CD14-positive monocyte (primary cell): ENCODE data around the gene TMEM218. TPM values are rescaled to one million over a fixed set of nuclear protein-coding genes. Genes with fewer than 3 reads are reported as not detected.
A peak's percentile ranks its signal among the peaks of the same experiment; 100 is the strongest.

Experiments used
- DNase-seq, 3 donors: peaks; one replicate each; pipeline ENCODE4 v3.0.0-alpha.2; 2011 to 2022
- H2AFZ ChIP-seq: 2 replicates; pipeline ENCODE4 v1.6.0; 2012; ENCODE audit warnings: mild to moderate bottlenecking, low read depth, low read length, inconsistent platforms; ENCODE audit not compliant: insufficient read depth, poor library complexity, severe bottlenecking
- H3K27ac ChIP-seq, 2 donors: 1 replicate in 1 of 2; 2 replicates in 1 of 2; pipeline ENCODE4 v1.5.1; 2012 to 2013; ENCODE audit warnings: low read length in 2 of 2, control low read depth in 1 of 2, inconsistent platforms in 1 of 2, low read depth in 1 of 2, mild to moderate bottlenecking in 1 of 2
- H3K27me3 ChIP-seq, 2 donors: one replicate each; pipeline versions ENCODE4 v1.6.0 to v1.6.1; 2011 to 2013; ENCODE audit warnings: low read length in 2 of 2; ENCODE audit not compliant: control insufficient read depth in 2 of 2, insufficient read depth in 2 of 2
- H3K36me3 ChIP-seq, 2 donors: replicated peaks in 1 of 2; 1 replicate in 1 of 2; 2 replicates in 1 of 2; pipeline versions ENCODE4 v1.5.1 to v1.6.1; 2012 to 2013; ENCODE audit warnings: low read length in 2 of 2, control low read depth in 1 of 2, inconsistent platforms in 1 of 2, mild to moderate bottlenecking in 1 of 2; ENCODE audit not compliant: insufficient read depth in 2 of 2, control insufficient read depth in 1 of 2
- H3K4me1 ChIP-seq, 2 donors: 1 replicate in 1 of 2; 2 replicates in 1 of 2; pipeline versions ENCODE4 v1.5.1 to v1.6.1; 2012 to 2013; ENCODE audit warnings: low read length in 2 of 2, control low read depth in 1 of 2, inconsistent platforms in 1 of 2, mild to moderate bottlenecking in 1 of 2, moderate library complexity in 1 of 2; ENCODE audit not compliant: insufficient read depth in 2 of 2, control insufficient read depth in 1 of 2
- H3K4me2 ChIP-seq: replicated peaks from 2 replicates; pipeline ENCODE3; 2012; ENCODE audit warnings: low read length, moderate library complexity, mild to moderate bottlenecking; ENCODE audit not compliant: poor library complexity, severe bottlenecking; ENCODE audit errors: extremely low read depth
- H3K4me3 ChIP-seq, 3 experiments: fragments of 200-600 bp in 1 of 3; sonication (generic) in 1 of 3; replicated peaks in 1 of 3; 1 replicate in 2 of 3; 2 replicates in 1 of 3; pipeline ENCODE4 v1.5.1; 2011 to 2013; ENCODE audit warnings: low read length in 3 of 3, mild to moderate bottlenecking in 3 of 3, control low read depth in 2 of 3, low read depth in 2 of 3, inconsistent platforms in 1 of 3, moderate library complexity in 1 of 3
- H3K79me2 ChIP-seq: 2 replicates; pipeline ENCODE4 v1.6.0; 2012; ENCODE audit warnings: mild to moderate bottlenecking, control low read depth, inconsistent platforms, low read length, moderate library complexity; ENCODE audit not compliant: insufficient read depth
- H3K9ac ChIP-seq: 2 replicates; pipeline ENCODE4 v1.6.0; 2017; ENCODE audit warnings: low read length, mild to moderate bottlenecking; ENCODE audit not compliant: insufficient read depth, poor library complexity, severe bottlenecking
- H3K9me3 ChIP-seq, 2 donors: replicated peaks in 1 of 2; 1 replicate in 1 of 2; 2 replicates in 1 of 2; pipeline versions ENCODE4 v1.5.1 to v1.6.1; 2012 to 2013; ENCODE audit warnings: low read length in 2 of 2, control low read depth in 1 of 2; ENCODE audit not compliant: control insufficient read depth in 1 of 2, insufficient read depth in 1 of 2
- H4K20me1 ChIP-seq: 2 replicates; pipeline ENCODE4 v1.6.0; 2012; ENCODE audit warnings: mild to moderate bottlenecking, low read length, control low read depth, moderate library complexity; ENCODE audit not compliant: insufficient read depth
- H3K27ac Mint-ChIP-seq, 7 donors: one replicate each; pipeline ENCODE4 v1.8.0; 2020; ENCODE audit warnings: mild to moderate bottlenecking in 7 of 7, mixed read lengths in 7 of 7, moderate library complexity in 6 of 7, inconsistent platforms in 2 of 7
- H3K27me3 Mint-ChIP-seq, 3 donors: one replicate each; pipeline ENCODE4 v1.8.0; 2021 to 2022; ENCODE audit warnings: low read depth in 3 of 3, mild to moderate bottlenecking in 3 of 3, mixed read lengths in 3 of 3, moderate library complexity in 3 of 3, inconsistent platforms in 1 of 3
- H3K36me3 Mint-ChIP-seq, 2 donors: one replicate each; pipeline ENCODE4 v1.8.0; 2020; ENCODE audit warnings: mixed read lengths in 2 of 2, inconsistent platforms in 1 of 2, mild to moderate bottlenecking in 1 of 2
- H3K4me1 Mint-ChIP-seq: one replicate; pipeline ENCODE4 v1.8.0; 2020; ENCODE audit warnings: mild to moderate bottlenecking, mixed read lengths
- H3K4me3 Mint-ChIP-seq, 2 donors: one replicate each; pipeline ENCODE4 v1.8.0; 2020; ENCODE audit warnings: mild to moderate bottlenecking in 2 of 2, mixed read lengths in 2 of 2, moderate library complexity in 1 of 2
- H3K9me3 Mint-ChIP-seq, 7 donors: one replicate each; pipeline ENCODE4 v1.8.0; 2020 to 2022; ENCODE audit warnings: mixed read lengths in 7 of 7, mild to moderate bottlenecking in 6 of 7, moderate library complexity in 6 of 7, inconsistent platforms in 2 of 7
- WGBS: methylation state at CpG from one replicate; pipeline ENCODE4 v1.1.5; 2013; ENCODE audit warnings: missing lambda C conversion rate; ENCODE audit not compliant: insufficient coverage; 5-methylcytosine and 5-hydroxymethylcytosine counted together
- intact Hi-C, 2 donors: fragments of 100-400 bp; cut with micrococcal nuclease; formaldehyde crosslinking; loops; one replicate each; pipeline versions ENCODE4 v1.15.0 to v1.15.1; 2023
- polyA plus RNA-seq, 3 donors: library from polyadenylated mRNA; depleted of rRNA in 1 of 3; unstranded in 2 of 3; stranded (reverse) in 1 of 3; fragments of 300-500 nt in 2 of 3; fragments of >200 nt in 1 of 3; fragmentation: Illumina TruSeq in 2 of 3; gene quantifications; 1 replicate in 2 of 3; 2 replicates in 1 of 3; pipeline ENCODE4 v1.2.3, GENCODE V29; 2012 to 2021
- TF ChIP-seq, protein P1 (sequence below): fragments of 200-600 bp; IDR thresholded peaks from one replicate; pipeline ENCODE4 v1.8.0; 2022; ENCODE audit warnings: antibody characterized with exemption, mild to moderate bottlenecking

Gene TMEM218
- polyA plus RNA-seq, 3 donors = 40.3 to 57.7 (median 55.7) TPM

DNA sequence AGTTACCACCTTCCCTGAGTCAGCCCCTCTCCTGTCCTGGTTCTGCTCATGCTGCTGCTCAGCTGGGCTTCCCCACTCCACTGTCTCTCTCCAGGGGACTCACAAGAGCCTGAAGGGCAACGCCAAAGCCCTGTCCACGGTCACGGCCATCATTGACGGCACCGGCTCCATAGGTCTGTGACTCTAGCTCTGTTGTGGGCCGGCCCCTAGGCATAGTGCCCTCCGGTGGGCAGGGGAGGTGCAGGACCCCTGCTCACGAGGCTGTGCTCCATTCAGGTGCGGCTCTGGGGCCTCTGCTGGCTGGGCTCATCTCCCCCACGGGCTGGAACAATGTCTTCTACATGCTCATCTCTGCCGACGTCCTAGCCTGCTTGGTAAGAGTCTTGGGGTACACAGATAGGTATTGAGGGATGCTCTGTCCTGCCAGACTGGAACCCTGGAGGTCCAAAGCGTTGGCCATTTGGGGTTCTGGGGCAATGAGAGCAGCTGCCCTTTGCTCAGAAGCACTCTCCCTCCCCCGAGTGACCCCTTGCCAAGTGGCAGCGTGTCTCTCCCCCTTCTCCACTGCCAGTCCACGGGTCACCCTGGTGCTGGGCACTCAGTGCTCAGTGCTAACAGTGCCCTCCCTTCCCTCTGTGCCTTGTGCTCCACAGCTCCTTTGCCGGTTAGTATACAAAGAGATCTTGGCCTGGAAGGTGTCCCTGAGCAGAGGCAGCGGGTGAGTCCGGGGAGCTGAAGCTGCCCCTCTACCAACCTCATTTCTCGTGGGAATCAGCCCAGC is 25.9 kb downstream of the TMEM218 start:
- Mint-ChIP-seq H3K9me3 (no peaks in the 10 kb centered on the region), H3K4me3 (no peak overlapping the region), H3K36me3 (peaks cover 92 to 96% of the 10 kb centered on the region in 2 donors), H3K27me3 (peaks cover 0 to 6% (median 6%) of the 10 kb centered on the region in 3 donors), H3K27ac (peak overlapping the region in 4 of 7 donors; percentile 31 to 81 (median 41)), H3K4me1 (peaks cover 6% of the 10 kb centered on the region)
- no peak for DNase-seq
- Histone ChIP-seq H3K4me3 (no peak overlapping the region), H4K20me1 (no peaks in the 10 kb centered on the region), H3K9me3 (no peaks in the 10 kb centered on the region), H3K4me1 (no peaks in the 10 kb centered on the region), H3K9ac (no peak overlapping the region), H3K27me3 (no peaks in the 10 kb centered on the region), H3K4me2 (no peak overlapping the region), H3K27ac (no peak overlapping the region), H3K36me3 (peaks cover 80 to 87% of the 10 kb centered on the region in 2 donors), H2AFZ (no peak overlapping the region), H3K79me2 (no peaks in the 10 kb centered on the region)
- TF ChIP-seq, protein P1, sequence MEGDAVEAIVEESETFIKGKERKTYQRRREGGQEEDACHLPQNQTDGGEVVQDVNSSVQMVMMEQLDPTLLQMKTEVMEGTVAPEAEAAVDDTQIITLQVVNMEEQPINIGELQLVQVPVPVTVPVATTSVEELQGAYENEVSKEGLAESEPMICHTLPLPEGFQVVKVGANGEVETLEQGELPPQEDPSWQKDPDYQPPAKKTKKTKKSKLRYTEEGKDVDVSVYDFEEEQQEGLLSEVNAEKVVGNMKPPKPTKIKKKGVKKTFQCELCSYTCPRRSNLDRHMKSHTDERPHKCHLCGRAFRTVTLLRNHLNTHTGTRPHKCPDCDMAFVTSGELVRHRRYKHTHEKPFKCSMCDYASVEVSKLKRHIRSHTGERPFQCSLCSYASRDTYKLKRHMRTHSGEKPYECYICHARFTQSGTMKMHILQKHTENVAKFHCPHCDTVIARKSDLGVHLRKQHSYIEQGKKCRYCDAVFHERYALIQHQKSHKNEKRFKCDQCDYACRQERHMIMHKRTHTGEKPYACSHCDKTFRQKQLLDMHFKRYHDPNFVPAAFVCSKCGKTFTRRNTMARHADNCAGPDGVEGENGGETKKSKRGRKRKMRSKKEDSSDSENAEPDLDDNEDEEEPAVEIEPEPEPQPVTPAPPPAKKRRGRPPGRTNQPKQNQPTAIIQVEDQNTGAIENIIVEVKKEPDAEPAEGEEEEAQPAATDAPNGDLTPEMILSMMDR = no peak
- WGBS = 95% methylated on average over 18 of the region's 20 CpGs
- intact Hi-C loops = no loop called here

DNA sequence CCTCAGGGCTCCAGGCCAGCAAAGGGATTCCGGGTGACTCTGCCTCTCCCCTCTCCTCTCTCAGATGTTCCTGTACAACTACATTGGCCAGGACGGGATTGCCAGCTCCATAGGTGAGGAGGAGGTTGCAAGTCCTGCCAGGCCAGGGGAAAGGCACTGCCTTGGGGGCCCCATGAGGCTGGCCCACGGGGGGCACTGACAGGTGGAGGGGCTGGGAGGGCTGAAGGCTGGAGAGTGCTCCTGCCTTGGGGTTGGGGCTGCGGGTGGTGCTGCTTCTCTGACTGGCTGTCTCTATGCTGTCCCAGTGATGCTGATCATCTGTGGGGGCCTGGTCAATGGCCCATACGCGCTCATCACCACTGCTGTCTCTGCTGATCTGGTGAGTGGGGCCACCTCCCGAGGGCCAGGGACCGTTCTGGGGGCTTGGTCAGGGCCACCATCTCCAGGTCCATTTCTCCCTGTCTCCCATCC is 26.6 kb downstream of the TMEM218 start:
- no peak overlapping the region for H3K4me2 ChIP-seq
- intact Hi-C loops = no loop called here
- no peak for DNase-seq
- no peaks in the 10 kb centered on the region for H4K20me1 ChIP-seq
- 98% methylated on average over 7 of the region's 8 CpGs for WGBS
- Mint-ChIP-seq H3K27ac (peak overlapping the region in 3 of 7 donors; percentile 31 to 81 (median 51)), H3K36me3 (peaks cover 90 to 96% of the 10 kb centered on the region in 2 donors), H3K9me3 (no peaks in the 10 kb centered on the region), H3K4me3 (no peak overlapping the region), H3K4me1 (peaks cover 8% of the 10 kb centered on the region), H3K27me3 (peaks cover 0 to 6% (median 6%) of the 10 kb centered on the region in 3 donors)
- H2AFZ ChIP-seq = no peak overlapping the region
- H3K79me2 ChIP-seq = no peaks in the 10 kb centered on the region
- no peaks in the 10 kb centered on the region for H3K9me3 ChIP-seq
- TF ChIP-seq, protein P1 = no peak
- peaks cover 3 to 6% of the 10 kb centered on the region in 2 donors for H3K4me1 ChIP-seq
- peaks cover 86 to 93% of the 10 kb centered on the region in 2 donors for H3K36me3 ChIP-seq
- H3K27me3 ChIP-seq = no peaks in the 10 kb centered on the region
- no peak overlapping the region for H3K9ac ChIP-seq
- no peak overlapping the region for H3K27ac ChIP-seq
- H3K4me3 ChIP-seq = no peak overlapping the region
